ENCODE measurements around the gene WDR44.
"Not testable (repeated sequence)": the region's sequence is repeated elsewhere in the genome, so short reads cannot be mapped to it uniquely, and the experiment has no call there.

WDR44 gene

GRCh38 chrX:118482384-118482783 lies 136.5 kb downstream of the WDR44 start:
- not testable (repeated sequence) for DNase-seq (ENCODE audit: low spot score)

DNA sequence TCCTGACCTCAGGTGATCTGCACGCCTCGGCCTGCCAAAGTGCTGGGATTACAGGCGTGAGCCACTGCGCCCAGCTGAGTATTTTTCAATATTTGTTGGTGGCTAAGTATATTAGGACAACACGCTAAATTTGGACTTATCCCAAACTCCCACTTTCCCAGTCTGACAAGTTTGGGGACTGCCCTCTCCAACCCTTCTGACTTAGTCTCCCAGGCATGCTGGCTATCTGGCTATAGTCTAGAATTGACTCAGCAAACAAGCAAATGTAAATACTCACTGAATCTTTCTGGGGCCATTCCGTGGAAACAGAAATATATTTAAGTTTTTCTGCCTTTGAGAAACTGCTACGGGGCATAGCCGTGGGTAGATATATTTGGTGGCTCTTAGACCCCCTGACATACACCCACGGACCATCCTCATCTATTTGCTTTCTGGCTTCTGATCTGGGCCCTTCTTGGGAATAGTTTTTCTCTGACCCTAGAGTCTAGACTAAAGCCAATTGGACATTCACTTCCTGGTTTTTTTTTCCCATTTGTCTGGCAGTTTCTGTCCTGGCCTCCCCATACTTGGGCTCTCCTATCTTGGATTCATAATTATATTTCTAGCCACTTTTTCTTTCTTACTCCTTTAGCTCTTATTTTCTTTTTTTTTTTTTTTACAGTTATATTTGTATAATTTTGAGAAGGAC lies 138.5 kb downstream of the WDR44 start:
- no peak for DNase-seq (ENCODE audit: low spot score)

GRCh38 chrX:118486693-118487092 lies 140.8 kb downstream of the WDR44 start:
- not testable (repeated sequence) for DNase-seq (ENCODE audit: low spot score)

DNA sequence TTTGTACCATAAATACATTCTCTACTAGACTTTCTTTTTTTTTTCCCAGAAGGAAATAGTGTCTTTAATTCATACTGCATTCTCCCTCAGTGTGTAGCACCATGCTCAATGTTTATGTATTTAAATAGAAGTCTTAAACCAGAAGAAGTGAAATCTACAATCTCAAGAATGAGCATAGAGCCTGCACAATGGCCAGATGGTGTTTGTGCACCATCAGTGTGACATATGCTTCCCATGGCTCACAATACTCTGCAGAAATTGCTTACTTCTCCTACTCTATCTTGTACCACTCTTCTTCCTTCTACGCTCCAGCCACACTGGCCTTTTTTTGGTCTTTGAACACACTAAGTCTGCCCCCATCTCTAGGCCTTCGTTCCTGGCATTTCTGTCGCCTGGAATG lies 147.1 kb downstream of the WDR44 start:
- no peak for DNase-seq (ENCODE audit: low spot score)

DNA sequence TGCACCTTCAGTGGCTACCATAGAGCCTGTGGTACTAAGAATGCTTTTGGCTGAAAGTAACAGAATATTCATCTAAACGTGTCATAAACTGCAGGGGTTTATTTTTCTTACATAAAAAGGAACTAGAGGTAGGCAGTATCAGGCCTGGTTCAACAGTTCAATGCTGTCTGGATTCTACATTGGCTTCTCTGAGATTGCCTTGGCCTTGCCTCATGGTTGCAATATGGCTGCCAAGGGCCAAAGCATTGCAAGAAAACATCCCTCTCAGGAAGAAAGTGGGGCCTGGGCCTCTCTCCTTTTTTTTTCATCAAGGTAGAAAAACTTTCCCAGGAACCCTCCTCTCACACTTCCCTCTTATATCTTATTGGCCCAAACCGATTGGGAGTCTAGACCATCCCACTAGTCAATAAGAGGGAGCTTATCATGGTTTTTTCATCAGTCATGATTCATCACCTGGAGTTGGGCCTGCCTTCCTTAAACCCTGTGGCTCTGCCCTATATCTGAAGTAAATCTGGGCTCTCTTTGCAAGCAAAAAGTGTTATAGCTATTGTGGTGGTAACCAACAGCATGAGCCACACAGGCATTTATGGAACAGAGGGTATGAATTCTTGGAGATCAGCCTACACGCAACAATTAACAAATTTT lies 147.9 kb downstream of the WDR44 start:
- peak; percentile 4 for DNase-seq (ENCODE audit: low spot score)

DNA sequence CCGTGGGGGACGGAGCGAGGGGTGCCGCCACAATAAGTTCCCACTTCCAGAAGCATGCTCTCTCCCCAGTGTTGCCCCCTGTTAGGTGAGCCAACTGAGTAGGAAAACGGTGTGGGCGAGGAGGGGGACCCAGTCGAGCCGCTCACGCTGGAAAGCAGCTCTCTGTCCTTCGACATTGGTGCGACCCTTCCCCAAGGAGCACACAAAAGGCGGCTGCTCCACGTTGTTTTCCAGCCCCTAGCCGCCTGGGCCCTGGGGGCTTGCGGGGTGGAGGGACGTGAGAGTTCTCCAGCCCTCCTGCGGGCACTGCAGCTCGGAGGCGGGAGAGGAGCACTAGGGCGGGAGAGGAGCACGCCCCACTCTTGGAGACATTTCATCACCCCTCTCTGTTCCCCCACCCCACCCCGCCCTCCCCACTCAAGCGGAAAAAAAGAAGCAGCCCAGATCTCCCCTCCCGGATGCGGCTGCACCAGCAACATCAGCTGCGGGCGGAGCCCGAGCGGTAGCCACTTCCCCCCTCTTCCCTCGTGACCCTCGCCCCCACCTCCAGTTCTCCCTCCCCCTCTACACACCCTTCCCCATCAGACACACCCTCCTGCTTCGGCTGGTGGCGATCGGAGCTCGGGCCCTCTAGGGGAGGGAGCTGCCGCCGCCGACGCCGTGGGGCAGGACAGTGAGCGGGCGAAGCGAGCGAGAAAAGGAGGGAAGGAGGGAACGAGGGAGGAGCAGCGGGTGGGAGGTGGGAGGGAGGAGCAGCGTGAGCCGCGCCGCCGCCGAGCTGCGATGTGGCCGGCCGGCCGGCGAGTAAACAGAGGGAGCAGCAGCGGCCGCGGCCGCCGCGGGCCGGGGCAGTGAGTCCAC lies 149.4 kb downstream of the WDR44 start, which contains the start of gene DOCK11:
Gene DOCK11 (plus strand): TSS at position 755 of the 861 bp plus-strand sequence. CDS start 157 bp downstream, outside the sequence.
- DNase-seq (ENCODE audit: low spot score) = peak; percentile 29

DNA sequence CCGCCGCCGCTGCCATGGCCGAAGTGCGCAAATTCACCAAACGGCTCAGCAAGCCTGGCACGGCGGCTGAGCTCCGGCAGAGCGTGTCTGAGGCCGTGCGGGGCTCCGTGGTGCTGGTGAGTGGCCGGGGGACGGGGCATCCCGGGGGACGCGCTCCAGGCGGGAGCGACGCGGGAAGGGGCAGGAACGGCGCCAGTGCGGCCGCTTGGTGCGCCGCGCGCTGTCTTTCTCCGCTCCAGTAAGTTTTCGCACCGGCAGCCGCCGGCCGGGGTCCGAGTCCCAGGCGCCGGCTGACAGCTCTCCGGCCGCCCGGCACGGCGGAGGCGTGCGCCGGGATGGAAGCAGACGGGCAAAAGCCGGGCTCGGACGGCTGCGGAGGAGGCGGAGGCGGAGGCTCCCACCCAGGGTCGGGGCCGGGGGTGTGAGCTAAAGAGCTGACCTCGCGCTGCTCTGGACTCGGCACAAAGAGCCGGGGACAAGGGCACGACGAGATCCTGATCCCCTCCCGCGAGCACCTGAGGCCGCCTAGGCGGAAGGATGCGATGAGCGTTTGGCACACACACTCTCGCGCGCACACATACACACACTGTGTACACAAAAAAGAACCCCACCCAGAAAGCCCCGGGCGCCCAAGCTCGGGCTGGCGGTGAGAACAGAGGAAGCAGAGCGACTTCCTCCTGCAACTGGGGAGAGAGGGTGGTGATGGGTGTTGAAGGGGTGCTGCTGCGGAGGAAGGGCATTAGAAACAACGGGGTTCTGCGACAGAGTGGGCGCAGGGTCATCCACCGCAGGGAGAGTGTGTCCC lies 150.3 kb downstream of the WDR44 start:
- DNase-seq (ENCODE audit: low spot score) = no peak

DNA sequence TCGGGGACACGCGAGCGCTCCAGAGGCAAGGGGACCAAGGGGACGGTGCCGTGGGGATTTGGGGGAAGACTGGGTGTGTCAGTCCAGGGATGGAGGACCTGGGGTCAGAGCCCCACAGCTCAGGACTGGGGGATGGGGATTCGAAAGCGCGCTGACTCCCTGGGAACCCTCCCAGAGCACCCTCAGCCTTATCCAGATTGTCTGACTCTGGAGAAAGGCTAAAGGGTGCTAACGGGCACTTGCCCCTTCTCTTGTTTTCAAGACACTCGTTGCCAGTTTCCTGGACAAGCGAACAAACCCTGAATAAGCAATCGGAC lies 150.8 kb downstream of the WDR44 start:
- DNase-seq (ENCODE audit: low spot score) = no peak

DNA sequence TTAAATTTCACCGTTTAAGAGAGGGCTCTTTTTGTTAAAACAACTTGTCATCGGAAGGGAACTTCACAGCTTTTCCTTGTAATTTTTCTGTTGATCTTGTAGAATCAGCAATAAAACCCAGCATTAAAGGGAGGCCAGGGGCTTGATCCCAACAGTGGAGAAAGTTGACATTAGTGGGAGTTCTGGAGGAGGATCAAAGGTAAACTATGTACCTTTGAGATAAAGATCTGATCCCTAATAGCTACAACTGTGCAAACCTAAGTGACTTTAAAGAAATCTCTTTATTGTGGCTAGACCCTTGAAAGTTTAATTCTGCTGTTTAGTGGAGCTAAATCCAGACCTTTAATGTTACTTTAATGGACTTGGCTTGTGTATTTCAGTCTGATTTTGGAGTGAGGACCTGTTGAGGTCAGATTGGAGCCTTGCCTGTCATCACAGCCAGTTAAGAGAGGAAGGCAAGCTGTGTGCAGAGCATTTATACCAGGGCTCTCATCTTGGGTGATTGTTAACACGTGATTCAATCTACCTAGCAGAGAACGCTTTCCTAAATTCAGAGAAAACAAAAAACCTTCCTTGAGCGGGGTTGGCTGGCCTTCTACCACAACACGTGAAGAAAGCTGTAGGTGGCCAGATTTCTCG lies 151.4 kb downstream of the WDR44 start:
- no peak for DNase-seq (ENCODE audit: low spot score)

- no peak for DNase-seq (ENCODE audit: low spot score)
Observed at GRCh38 chrX:118498351-118498750, 152.4 kb downstream of the WDR44 start.

GRCh38 chrX:118498755-118499154 lies 152.8 kb downstream of the WDR44 start:
- no peak for DNase-seq (ENCODE audit: low spot score)

DNA sequence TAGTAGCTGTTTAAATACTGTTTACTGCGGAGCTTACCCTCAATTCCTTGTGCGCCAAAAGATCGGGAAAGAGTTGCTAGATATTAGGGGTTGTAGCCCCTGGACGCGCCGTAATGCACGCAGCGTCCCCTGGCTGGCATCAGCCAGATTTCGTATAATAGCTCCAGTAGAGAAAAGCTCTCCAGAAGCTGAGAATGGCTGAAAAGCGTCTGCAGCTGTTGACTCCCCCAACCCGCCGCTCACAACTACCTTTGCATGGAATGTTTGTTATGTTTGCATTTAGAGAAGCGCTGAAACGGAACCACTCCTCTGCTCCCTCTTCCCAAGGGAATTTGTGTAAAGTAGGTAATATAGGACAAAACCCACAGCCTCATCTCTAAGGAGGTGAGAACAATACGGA lies 153.4 kb downstream of the WDR44 start:
- no peak for DNase-seq (ENCODE audit: low spot score)

Measured in hematopoietic multipotent progenitor cell treated with erythropoietin and hydrocortisone succinate and interleukin-3 and kit ligand, for 17 days (in vitro differentiated cells).